Heart right ventricle (tissue), 16 donors: ENCODE results near the gene PROX2. TPM values are rescaled to one million over a fixed set of nuclear protein-coding genes. Genes with fewer than 3 reads are reported as not detected.

ENCODE experiments used
- ATAC-seq, 8 donors: fragments of 200-7000 bp; cut with Tn5 transposase; one replicate each; pipeline ENCODE4 v1.9.1; 2020; ENCODE audit warnings: mild to moderate bottlenecking in 8 of 8, moderate library complexity in 8 of 8, moderate number of reproducible peaks in 1 of 8
- DNase-seq, 2 donors: peaks; one replicate each; pipeline ENCODE4 v3.0.0-alpha.2; 2020
- H3K27ac ChIP-seq, 10 donors: fragments of 200-600 bp; sonication (generic) in 2 of 10; one replicate each; pipeline versions ENCODE4 v1.5.0 to v1.8.0; 2020 to 2022; ENCODE audit warnings: mild to moderate bottlenecking in 3 of 10
- H3K27me3 ChIP-seq, 7 donors: fragments of 200-600 bp; one replicate each; pipeline ENCODE4 v1.8.0; 2021 to 2022; ENCODE audit warnings: mild to moderate bottlenecking in 2 of 7
- H3K36me3 ChIP-seq, 9 donors: fragments of 200-600 bp; sonication (generic) in 1 of 9; one replicate each; pipeline versions ENCODE4 v1.5.0 to v1.8.0; 2020 to 2022; ENCODE audit warnings: mild to moderate bottlenecking in 2 of 9
- H3K4me1 ChIP-seq, 9 donors: fragments of 200-600 bp; sonication (generic) in 1 of 9; one replicate each; pipeline versions ENCODE4 v1.5.0 to v1.8.0; 2020 to 2022; ENCODE audit warnings: mild to moderate bottlenecking in 4 of 9
- H3K4me3 ChIP-seq, 10 donors: fragments of 200-600 bp; sonication (generic) in 2 of 10; one replicate each; pipeline versions ENCODE4 v1.5.0 to v1.8.0; 2020 to 2022; ENCODE audit warnings: mild to moderate bottlenecking in 7 of 10, moderate library complexity in 2 of 10
- H3K9me3 ChIP-seq, 11 donors: fragments of 200-600 bp in 10 of 11; sonication (generic) in 2 of 11; one replicate each; pipeline versions ENCODE4 v1.5.0 to v1.8.0; 2013 to 2022; ENCODE audit warnings: mild to moderate bottlenecking in 2 of 11, control low read depth in 1 of 11, moderate library complexity in 1 of 11
- WGBS, 2 donors: extraction: QIAGEN DNeasy Blood & Tissue Kit; methylation state at CpG; one replicate each; pipeline ENCODE4 v1.1.7; 2013; ENCODE audit warnings: inconsistent platforms in 1 of 2; 5-methylcytosine and 5-hydroxymethylcytosine counted together
- intact Hi-C, 10 donors: fragments of 100-400 bp; cut with DNase I; formaldehyde crosslinking; loops; one replicate each; pipeline versions ENCODE4 v1.11.1 to v1.14.2; 2022
- polyA plus RNA-seq, 2 donors: library from polyadenylated mRNA; stranded (reverse); fragments of 200-250 nt; gene quantifications; one replicate each; pipeline ENCODE4 v1.2.3, GENCODE V29; 2013
- total RNA-seq, 10 donors: library from RNA; stranded (reverse); fragmentation: NEBNext Ultra II Directional in 3 of 10; extraction: Animal tissue kit (Norgen Biotek cat#: 25700) in 3 of 10; gene quantifications; one replicate each; pipeline versions ENCODE4 v1.2.1 to v1.2.4, GENCODE V29; 2021 to 2023
- TF ChIP-seq, protein P1 (sequence below), 9 donors: fragments of 200-600 bp; sonication (generic) in 2 of 9; IDR thresholded peaks; one replicate each; pipeline versions ENCODE4 v1.5.0 to v1.8.0; 2021 to 2022; ENCODE audit warnings: antibody characterized with exemption in 9 of 9, mild to moderate bottlenecking in 5 of 9, moderate library complexity in 1 of 9
- donor health status: Arrhythmogenic right ventricular cardiomyopathy.
- donor health status: ischemic (EF 13 %, LVEDD 7.1; RV severe dilation, severe dysfunction).
- donor health status: healthy with polysubstance abuse.
- donor health status: DM: no; HTN: yes; CAD: no.
- donor health status: DM: no; HTN: no; CAD: no.
- donor health status: ischemic (EF 25% LVEDD 6.9; RV normal size, moderate dysfunction).
- donor health status: ischemic (EF 25% LVEDD 5.7; RV mildly dilated, moderate dysfunction).
- donor health status: healthy.
- donor health status: DM: yes; HTN: yes; CAD: no.
- donor health status: Ischemic cardiomyopathy.
- donor health status: ischemic (EF 35%, LVEDD 5.7; RV mildly dilated, moderate dysfunction).
- donor health status: nonischemic (EF 11% LVEDD 7.7; RV severe dilation, severe dysfunction).
- donor health status: DM: yes; HTN: yes; CAD: no.
- donor health status: PGD.
- donor health status: ischemic (EF 29% LVEDD 5.4; RV normal size, mild dysfunction).
- donor health status: nonischemic (EF 23%, LVEDD 6.1; RV moderate dilation, normal function).

The PROX2 gene
- total and polyA plus RNA-seq, 12 donors = not detected

DNA sequence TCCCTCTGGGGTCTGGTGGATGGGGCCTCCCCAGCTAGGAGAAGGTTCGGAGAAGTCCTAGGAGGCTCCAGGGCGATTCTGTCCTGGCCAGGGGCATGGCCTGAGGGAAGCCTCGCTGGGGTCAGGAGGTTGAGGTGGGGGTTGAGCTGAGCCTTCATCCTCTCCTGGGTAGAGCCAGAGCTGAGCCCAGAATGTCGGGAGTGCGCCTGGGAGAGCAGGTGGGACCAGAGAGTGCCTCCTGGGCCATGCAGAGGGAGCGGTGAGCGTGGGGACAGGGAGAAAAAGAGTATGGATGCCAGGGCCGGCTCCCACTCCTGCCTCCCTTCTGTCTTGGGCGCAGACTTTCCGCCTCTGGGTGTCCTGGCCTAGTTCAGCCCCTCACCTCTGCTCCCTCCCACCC lies 34.0 kb upstream of the PROX2 start:
- H3K4me1 ChIP-seq = peaks cover 22 to 71% (median 50%) of the 10 kb centered on the region in 9 donors
- DNase-seq = no peak
- TF ChIP-seq, protein P1, sequence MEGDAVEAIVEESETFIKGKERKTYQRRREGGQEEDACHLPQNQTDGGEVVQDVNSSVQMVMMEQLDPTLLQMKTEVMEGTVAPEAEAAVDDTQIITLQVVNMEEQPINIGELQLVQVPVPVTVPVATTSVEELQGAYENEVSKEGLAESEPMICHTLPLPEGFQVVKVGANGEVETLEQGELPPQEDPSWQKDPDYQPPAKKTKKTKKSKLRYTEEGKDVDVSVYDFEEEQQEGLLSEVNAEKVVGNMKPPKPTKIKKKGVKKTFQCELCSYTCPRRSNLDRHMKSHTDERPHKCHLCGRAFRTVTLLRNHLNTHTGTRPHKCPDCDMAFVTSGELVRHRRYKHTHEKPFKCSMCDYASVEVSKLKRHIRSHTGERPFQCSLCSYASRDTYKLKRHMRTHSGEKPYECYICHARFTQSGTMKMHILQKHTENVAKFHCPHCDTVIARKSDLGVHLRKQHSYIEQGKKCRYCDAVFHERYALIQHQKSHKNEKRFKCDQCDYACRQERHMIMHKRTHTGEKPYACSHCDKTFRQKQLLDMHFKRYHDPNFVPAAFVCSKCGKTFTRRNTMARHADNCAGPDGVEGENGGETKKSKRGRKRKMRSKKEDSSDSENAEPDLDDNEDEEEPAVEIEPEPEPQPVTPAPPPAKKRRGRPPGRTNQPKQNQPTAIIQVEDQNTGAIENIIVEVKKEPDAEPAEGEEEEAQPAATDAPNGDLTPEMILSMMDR (IDR thresholded peaks at IDR 0.05) = no peak
- no peaks in the 10 kb centered on the region for H3K27me3 ChIP-seq
- intact Hi-C loops = loop anchor here in 6 of 10 donors (5.0 to 10.0 kb wide), 6 partner anchors 48 to 395 kb away; partner anchors contain the start of gene ZC2HC1C (in 1 of the 6)
- no peak overlapping the region for H3K27ac ChIP-seq
- no peak overlapping the region for H3K4me3 ChIP-seq
- 94 to 95% methylated on average over 10 of the region's 10 CpGs for WGBS, 2 donors
- no peak for ATAC-seq
- H3K36me3 ChIP-seq = peaks cover 0 to 9% (median 0%) of the 10 kb centered on the region in 9 donors
- no peaks in the 10 kb centered on the region for H3K9me3 ChIP-seq

DNA sequence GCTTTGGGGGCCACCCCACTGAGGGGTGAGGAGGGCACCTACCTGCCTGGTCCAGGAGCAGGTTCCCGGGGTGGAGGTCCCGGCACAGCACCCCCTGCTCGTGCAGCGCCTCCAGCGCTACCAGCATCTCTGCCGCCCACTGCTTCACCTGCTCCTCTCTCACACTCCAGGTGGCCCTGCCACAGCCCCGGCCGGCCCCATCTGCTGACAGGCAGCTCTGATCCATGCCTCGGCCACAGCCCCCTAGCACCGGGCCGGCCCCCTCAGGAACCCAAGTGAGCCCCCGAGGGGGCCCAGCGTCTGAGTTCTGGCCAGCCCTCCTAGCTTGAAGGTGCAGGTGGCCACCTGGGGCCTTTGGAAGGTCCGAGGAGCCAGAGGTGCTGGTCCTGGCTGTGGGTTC lies 33.6 kb upstream of the PROX2 start:
- no peak for DNase-seq
- WGBS, 2 donors = 93 to 94% methylated on average over 14 of the region's 14 CpGs
- TF ChIP-seq, protein P1 (IDR thresholded peaks at IDR 0.05) = no peak
- ATAC-seq = peak in 1 of 8 donors; percentile 8
- intact Hi-C loops = loop anchor here in 1 of 10 donors (5.0 kb wide), 2 partner anchors 47 to 183 kb away; no protein-coding TSS in a partner anchor
- peaks cover 22 to 68% (median 51%) of the 10 kb centered on the region in 9 donors for H3K4me1 ChIP-seq
- no peaks in the 10 kb centered on the region for H3K27me3 ChIP-seq
- no peaks in the 10 kb centered on the region for H3K9me3 ChIP-seq
- no peak overlapping the region for H3K4me3 ChIP-seq
- H3K27ac ChIP-seq = no peak overlapping the region
- peaks cover 0 to 13% (median 0%) of the 10 kb centered on the region in 9 donors for H3K36me3 ChIP-seq

DNA sequence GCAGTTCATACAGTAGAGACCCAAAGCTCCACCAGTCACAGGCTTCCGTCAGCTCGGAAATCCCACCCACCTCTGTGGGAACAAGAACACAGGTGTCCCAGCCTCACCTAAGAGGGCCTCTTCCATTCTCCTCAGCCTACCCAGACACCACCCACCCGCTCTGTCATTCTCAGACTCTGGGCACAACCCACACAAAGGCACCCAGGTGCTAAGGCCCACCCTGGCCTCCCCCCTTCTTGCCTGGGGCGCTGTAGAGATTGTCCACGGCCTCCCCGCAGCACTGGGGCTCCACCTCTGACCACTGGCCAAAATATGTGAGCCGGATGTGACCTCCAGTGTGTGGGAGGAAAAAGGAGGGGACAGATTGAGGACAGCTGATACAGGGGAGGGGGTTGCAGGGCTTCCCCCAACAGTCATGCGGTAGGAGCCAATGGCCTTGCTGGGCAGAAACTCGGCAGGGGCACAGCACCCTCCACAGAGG lies 33.0 kb upstream of the PROX2 start:
- Histone ChIP-seq H3K27me3 (no peaks in the 10 kb centered on the region), H3K36me3 (peaks cover 0 to 19% (median 6%) of the 10 kb centered on the region in 9 donors), H3K9me3 (no peaks in the 10 kb centered on the region), H3K4me3 (no peak overlapping the region), H3K4me1 (peaks cover 18 to 62% (median 46%) of the 10 kb centered on the region in 9 donors), H3K27ac (no peak overlapping the region)
- DNase-seq = no peak
- TF ChIP-seq, protein P1 (IDR thresholded peaks at IDR 0.05) = no peak
- intact Hi-C loops = loop anchor here in 1 of 10 donors (5.0 kb wide), 2 partner anchors 47 to 183 kb away; no protein-coding TSS in a partner anchor
- 62 to 70% methylated on average over 9 of the region's 9 CpGs for WGBS, 2 donors
- peak in 3 of 8 donors; percentile 3 to 15 (median 4) for ATAC-seq

DNA sequence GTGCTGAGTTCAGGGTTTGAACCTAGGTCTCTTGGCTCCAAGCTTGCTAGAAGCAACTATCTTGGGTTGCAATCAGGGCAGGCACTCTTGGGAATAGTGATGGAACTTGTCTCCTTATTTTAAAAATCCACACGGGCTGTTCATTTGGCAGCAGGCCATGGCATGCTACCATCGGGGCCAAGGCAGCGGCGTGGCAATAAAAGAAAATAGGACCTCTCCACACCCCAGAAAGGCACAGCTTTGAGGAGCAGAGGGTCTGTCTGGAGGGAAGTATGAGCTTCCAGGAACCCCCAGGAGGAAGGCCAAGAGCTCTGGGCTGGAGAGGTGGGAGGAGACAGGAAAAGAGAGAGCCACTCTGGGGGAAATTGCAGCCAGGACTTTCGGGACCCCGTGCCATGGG lies 31.8 kb upstream of the PROX2 start:
- intact Hi-C loops = loop anchor here in 1 of 10 donors (5.0 kb wide), 2 partner anchors 45 to 185 kb away; no protein-coding TSS in a partner anchor
- Histone ChIP-seq H3K27ac (peak overlapping the region in 4 of 10 donors; percentile 20 to 41 (median 30)), H3K36me3 (peaks cover 0 to 31% (median 14%) of the 10 kb centered on the region in 9 donors), H3K27me3 (no peaks in the 10 kb centered on the region), H3K9me3 (no peaks in the 10 kb centered on the region), H3K4me3 (no peak overlapping the region), H3K4me1 (peaks cover 16 to 59% (median 41%) of the 10 kb centered on the region in 9 donors)
- ATAC-seq (peak in 1 of 8 donors; percentile 18), DNase-seq (no peak)
- 20 to 23% methylated on average over 6 of the region's 6 CpGs for WGBS, 2 donors
- TF ChIP-seq, protein P1 (IDR thresholded peaks at IDR 0.05) = no peak
